Fibroblast of upper back skin (primary cell): Measurements from ENCODE around the gene COPS7B.
A peak's percentile ranks its signal among the peaks of the same experiment; 100 is the strongest.

Experiments used
- DNase-seq: peaks from one replicate; pipeline ENCODE4 v3.0.0-alpha.2; 2013

Gene COPS7B

DNA sequence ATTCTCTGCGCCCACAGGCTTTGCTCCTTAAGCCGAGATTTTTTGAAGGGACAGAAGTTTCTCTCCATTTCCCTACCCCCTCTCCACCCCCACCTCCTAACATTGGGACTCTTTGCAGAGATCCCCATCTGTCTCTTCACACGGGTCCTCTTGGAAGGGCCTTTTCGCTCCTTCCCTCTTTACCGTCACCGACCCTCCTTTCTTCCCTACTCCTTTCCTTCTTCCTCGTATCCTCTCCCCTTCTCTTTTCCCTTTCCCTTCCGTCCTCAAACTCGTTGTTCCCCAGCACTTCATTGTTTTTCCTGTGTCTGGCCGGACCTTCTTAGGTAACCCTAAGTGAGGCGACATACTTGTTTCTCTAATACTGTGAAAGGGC, 660 bp downstream of the COPS7B start:
- DNase-seq = no peak

DNA sequence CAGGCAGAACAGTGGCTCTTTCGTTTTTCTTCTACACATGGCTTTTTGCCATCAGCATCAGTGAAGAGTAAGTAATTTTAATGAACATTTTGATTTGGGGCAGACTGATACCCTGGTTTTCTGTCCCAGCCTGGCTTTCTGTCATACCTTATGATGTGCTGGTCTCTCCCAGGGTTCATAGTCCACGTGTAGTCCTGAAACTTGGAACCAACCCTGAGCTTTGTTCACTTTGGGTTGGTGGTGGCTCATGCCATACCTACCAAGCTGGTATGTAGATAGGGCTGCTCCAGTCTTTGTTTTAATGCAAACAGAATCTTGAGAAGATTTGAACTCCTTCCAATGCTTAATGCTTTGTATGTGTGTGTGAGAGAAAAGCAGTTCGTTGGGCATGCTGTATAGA, 4.9 kb downstream of the COPS7B start:
- DNase-seq = no peak

DNA sequence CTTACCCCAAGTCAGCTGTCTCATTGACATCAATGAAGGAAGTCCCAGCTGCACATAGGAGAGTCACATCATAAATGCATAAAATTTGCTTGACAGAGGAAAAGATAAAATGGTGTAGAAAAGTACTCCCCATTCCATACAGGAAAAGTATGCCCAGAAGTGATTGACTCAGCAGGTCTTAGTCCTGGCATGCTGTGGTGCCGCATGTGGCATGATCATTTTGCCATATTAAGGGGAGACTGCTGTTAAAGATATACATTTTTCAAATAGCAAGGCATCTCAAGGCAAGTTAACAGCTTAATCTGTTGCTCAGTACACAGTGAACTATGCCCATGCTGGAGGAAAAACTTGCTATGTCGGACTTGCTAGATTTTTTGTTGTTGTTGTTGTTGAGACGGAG, 8.1 kb downstream of the COPS7B start:
- no peak for DNase-seq

DNA sequence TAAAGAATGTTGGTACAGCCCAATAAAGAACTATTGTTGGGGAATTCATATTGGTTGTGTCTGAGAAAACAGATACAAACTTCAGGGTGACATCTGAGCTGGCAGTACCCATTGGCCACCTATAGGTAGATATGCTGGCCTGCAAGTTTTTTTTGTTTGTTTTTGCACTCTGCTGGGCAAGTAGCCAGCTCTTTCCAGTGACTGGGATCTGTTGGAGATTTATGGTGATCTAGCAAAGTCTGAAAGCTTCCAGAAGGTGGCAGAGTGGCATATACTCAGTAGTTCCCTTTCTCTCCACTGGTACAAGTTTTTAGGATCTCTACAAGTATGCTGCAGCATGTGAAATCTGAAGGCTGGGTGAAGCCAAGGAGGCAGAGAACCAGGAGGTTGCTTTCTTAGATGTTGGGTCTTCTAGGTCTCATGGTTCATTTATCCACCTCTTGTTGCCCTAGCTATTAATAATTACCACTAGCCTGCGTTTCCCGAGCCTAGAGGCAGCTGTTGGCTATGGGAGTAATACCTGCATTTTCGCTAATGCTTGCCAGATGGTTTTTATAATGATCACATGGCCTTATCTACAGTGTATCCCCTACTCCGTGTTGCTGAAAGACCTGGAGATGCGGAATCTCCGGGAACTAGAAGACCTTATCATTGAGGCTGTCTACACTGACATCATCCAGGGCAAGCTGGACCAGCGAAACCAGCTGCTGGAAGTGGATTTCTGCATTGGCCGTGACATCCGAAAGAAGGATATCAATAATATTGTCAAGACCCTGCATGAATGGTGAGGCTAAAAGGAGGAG, 9.5 kb downstream of the COPS7B start:
- DNase-seq = peak; percentile 51

DNA sequence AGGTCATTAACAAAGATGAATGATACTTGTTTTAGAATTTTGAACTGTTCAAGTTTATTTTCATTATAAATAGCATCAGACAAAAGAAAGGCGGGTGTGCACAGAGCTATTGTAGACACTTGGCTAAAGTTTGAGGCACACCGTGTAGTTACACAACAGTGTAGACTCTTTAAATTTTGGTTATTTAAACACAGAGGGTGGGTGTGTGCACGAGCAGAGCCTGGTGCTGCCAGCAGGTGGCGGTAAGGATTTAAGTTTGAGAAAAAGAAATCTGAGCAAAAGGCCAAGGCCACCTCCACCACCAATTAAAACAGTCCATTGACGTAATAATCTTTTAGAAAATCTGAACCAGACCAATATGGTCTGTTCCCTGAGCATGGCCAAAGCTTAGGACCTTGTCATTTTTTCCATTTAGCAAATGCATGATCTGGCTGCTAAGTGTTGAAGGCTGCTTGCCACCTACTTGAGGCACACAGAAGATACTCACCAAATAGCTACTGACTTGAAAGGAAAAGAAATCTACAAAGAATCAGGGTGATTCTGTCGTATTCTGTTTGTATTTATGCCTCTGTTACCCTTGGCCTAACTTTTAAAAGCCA, 14.3 kb downstream of the COPS7B start:
- no peak for DNase-seq

DNA sequence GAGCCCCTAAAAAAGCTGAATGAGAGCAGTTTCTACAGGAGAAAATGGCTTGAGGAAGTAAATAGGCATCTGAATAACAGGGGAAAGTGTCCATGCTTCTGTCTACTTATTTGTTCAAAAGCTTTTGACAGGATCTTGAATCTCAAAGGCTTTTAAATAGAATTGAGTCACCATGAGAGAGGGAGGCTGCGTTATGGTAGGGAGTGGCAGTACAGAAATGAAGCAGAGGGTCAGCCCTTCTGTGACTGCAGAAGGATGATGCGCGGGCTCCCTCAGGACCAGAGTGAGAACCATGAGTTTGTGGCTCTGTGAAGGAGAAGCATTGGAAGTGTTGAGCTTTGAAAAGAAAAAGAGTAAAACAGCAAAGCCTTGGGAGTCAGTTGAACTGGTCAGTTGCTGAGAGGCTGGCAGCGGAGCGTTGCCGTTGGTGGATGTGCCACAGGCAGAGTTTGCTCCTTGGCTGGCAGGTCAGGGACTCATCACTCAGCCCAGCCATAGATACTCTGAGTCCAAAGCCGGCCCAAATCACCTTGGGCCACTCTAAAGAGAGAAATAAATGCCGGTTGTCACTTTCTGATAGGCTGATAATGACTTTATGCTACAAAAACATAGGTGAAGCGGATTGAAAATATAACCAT, 17.4 kb downstream of the COPS7B start:
- DNase-seq = no peak

DNA sequence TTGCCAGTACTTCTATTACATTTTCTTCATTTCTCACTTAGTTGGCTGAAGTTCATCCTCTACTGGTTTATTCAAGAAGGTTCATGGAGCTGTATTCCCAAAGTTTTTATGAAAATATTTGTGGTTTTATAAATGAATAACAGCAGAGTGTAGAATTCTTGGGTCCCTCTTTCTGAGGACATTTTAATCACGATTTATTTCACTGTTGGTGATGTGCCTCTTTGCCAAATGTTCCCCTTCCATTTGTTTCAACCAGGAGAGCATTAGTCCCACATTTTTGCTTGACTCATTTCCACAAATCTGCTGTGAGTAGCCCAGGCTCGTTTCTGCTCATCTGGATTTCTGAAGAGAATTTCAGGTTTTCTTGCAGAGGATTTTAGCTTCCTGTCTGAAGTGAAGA, 20.8 kb downstream of the COPS7B start:
- peak; percentile 61 for DNase-seq

DNA sequence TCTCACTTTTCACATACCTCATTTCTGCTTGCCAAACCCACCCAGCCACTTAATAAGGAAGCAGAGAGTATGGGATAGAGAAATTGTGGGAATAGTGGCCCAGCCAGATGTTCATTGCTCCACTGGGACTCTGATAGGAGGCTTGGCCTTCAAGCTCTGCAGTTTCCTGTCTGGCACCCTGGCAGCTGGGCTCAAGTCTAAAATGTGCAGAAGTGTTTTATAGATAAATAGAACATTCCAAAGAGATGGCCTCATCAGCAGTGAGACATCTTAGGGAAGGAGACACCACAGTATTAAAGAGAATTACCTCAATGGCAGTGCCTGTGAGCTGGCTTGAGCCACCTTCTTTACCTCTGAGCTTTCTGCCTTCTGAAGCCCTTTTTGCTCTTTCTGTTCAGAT, 24.7 kb downstream of the COPS7B start:
- peak; percentile 73 for DNase-seq

DNA sequence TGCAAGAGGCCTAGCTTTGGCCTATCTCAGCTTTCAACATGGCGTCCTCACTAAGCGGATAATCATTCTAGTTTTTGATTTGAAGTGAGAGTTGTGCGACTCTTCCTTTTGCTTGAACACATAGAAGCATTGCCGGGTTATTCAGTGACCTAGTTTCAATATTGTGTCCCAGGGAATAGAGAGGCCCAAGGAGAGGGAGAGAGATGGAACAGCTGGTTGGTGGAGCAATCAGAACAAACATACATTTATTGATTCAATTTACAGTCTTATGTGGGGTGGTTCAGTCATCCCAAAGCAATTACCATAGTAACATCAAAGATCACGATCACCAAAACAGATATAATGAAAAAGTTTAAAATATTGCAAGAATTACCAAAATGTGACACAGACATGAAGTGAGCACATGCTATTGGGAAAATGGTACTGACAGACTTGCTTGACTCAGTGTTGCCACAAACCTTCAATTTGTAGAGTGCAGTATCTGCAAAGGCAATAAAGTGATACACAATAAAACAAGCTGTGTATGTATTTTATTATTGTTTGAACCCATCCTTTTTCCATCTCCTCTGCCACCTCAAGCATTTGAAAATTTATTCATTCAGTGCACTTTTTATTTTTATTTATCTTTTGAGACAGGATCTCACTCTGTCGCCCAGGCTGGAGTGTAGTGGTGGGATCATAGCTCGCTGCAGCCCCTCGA, 30.2 kb downstream of the COPS7B start:
- no peak for DNase-seq

DNA sequence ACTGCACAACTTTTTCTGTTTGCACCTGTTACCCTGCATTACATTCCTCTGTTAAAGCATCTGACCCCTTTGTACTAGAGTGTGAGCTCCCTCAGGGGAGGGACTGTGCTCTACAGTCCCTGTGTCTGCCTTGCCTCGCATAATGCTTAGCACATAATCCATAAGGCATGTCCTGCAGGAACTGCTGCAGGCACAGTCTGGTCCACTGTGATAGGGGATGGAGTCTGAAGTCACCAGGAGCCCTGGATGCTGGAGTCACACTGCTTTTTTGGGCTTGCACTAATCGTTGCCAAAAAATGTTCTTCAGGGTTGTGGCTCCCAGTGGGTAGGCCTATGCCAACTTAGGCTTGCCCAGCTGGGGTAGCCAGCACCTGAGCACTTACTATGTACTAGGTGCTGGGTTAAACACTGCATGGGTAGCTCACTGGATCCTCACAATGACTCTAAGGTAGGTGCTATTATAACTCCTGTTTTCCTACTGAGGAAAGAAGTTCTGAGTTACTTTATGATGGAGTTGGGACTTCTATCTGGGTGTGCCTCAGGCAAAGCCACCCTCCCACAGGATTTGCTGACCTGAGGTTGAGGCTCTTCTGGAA, 33.3 kb downstream of the COPS7B start:
- DNase-seq = no peak

DNA sequence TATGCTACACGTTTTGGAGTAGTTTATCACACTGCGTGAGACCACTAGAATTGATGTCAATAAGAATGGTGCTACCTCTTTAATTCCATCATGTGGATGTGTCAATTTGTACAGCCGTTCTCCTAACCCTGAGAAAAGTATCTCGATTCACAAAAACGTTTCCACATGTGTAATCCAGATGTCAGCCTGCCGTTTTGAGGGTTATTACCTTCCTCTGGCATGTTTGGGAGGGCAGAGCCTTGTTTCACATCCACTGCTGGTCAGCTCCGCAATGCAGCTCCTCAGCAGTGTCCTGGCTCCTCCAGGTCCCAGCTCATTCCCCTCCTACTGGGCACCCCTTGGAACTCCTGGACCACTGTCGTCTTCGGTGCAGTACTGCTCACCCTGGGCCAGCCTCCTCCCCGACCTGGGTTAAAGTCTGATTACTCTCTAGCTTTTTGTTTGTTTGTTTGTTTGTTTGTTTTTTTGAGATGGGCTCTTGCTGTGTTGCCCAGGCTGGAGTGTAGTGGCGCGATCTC, 34.6 kb downstream of the COPS7B start:
- no peak for DNase-seq

DNA sequence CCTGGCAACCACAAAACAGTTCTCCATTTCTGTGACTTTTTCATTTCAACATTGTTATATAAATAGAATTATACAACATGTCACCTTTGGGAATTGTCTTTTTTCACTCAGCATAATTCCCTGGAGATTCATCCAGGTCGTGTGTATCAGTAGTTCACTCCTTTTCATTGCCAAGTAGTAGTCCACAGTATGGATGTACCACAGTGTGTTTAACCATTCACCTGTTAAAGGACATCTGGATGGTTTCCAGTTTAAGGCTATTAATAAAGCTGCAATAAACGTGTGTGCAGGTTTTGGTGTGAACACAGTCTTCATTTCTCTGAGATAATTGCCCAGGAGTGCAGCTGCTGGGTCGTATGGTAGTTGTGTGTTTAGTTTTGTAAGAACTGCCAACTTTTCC, 35.7 kb downstream of the COPS7B start:
- DNase-seq = no peak

DNA sequence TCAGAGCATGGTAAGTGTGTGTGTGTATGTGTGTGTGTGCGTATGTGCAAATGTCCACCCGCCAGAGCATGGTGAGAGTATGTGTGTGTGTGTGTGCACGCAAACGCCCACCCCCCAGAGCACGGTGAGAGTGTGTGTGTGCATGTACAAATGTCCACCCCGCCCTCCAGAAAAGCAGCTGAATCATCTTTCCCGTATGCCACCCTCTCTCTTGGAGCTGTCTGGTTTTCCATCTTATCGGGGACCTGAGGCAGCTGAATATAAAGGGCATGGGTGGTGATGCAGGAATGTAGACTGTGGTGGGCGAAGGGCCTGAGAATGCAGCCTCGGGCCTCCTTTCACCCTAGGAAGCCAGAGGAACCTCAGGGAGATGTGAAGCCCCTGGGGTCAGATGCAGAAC, 66.9 kb downstream of the COPS7B start:
- no peak for DNase-seq

DNA sequence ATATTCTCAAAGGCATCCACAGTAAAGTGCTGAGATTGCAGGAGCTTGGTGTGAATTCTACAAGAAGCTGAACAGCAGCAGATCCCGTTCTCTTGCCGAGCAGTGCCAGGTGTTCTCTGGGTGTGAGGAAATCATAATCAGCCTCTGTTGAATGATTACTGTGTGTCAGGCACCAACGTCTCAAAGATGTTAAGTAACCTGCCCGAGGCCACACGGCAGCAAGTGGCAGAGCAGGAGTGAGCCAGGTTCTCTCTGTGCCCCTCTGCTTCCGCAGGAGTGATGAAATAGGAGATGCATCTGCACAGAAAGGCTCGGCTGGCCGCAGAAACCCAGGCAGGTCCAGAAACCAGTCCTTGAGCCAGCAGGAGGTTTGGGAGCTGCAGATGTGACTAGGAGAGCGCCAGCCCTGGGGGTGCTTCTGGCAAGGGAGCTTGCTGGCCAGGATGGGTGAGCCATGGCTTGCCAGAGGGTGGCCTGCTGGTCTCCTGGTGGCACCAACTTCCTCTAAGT, 68.4 kb downstream of the COPS7B start:
- DNase-seq = no peak

DNA sequence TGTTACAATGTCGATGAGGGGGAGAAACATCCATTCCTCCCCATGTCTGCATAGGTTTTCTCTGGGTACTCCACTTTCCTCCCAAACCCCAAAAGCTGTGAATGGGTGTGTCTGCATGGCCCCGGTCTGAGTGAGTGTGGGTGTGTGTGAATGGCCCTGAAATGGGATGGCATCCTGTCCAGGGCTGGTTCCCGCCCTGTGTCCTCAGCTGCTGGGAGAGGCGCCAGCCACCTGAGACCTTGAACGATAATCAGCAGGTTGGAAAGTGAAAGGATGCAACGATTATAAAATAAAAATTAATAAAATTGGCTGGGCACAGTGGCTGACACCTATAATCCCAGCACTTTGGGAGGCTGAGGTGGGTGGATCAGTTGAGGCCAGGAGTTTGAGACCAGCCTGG, 70.7 kb downstream of the COPS7B start:
- DNase-seq = no peak
